ENCODE results near the gene OR4K13.

DNA sequence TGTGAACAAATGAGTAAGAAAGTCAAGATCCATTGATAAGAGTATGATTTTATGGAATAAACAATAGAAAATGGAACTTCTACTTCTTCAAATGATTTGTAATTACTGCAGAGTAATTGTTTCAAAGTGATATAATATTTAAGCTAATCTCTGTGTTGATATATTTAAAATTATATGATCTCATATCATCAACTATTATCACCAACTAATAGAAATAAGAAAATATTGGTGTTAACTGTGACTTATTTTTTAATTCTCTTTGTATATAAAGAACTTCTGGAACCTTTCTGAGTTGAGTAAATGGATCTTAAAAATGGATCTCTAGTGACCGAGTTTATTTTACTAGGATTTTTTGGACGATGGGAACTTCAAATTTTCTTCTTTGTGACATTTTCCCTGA, 23.9 kb upstream of the OR4K13 start, which contains the start of gene OR4L1:
- TF ChIP-seq POLR2A (IDR thresholded peaks at IDR 0.05) (no peak), POLR2AphosphoS5 (IDR thresholded peaks at IDR 0.05) (no peak)
- TF ChIP-seq, protein P1, sequence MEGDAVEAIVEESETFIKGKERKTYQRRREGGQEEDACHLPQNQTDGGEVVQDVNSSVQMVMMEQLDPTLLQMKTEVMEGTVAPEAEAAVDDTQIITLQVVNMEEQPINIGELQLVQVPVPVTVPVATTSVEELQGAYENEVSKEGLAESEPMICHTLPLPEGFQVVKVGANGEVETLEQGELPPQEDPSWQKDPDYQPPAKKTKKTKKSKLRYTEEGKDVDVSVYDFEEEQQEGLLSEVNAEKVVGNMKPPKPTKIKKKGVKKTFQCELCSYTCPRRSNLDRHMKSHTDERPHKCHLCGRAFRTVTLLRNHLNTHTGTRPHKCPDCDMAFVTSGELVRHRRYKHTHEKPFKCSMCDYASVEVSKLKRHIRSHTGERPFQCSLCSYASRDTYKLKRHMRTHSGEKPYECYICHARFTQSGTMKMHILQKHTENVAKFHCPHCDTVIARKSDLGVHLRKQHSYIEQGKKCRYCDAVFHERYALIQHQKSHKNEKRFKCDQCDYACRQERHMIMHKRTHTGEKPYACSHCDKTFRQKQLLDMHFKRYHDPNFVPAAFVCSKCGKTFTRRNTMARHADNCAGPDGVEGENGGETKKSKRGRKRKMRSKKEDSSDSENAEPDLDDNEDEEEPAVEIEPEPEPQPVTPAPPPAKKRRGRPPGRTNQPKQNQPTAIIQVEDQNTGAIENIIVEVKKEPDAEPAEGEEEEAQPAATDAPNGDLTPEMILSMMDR (IDR thresholded peaks at IDR 0.05): no peak
